ENCODE data around the gene PCNX1. TPM values are rescaled to one million over a fixed set of nuclear protein-coding genes. Genes with fewer than 3 reads are reported as not detected.

PCNX1 gene
- total and polyA plus RNA-seq, 2 experiments from 2014 or later: 6.9 to 33.5 TPM

DNA sequence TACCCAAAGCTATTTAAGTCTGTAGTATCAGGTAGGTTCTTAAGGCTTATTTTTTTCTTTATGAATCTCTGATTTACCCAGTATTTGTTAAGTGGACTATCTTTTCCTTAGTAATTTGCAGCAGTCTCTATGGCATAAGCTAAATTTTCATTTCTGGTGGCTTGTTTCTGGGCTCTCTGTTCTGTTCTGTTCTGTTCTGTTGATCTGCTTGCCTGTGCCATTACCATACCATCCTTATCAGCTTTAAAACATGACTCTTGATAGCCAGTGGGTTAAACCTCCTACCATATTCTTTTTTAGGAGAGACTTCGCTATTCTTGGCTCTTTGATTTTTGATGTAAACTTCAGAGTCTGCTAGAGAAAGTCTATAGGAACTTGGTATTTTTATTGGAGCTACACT is 46.8 kb downstream of the PCNX1 start:
- peaks cover 98% of the 10 kb centered on the region for H3K79me2 ChIP-seq (ENCODE audit: insufficient read depth)
- no peaks in the 10 kb centered on the region for H3F3A ChIP-seq (ENCODE audit: insufficient read depth)
- TF ChIP-seq EZH2phosphoT487 (IDR thresholded peaks at IDR 0.05; ENCODE audit: insufficient read depth, low read depth): no peak
- no peak for TF ChIP-seq EZH2 (IDR thresholded peaks at IDR 0.05; ENCODE audit: insufficient read depth, poor library complexity, severe bottlenecking)
- no peak for DNase-seq
- H3K27ac ChIP-seq: no peak overlapping the region
- no peak overlapping the region for H3K4me2 ChIP-seq (ENCODE audit: unreplicated experiment)
- H4K20me1 ChIP-seq (ENCODE audit: insufficient read depth): no peaks in the 10 kb centered on the region
- H3K9me3 ChIP-seq (ENCODE audit: low read depth): no peaks in the 10 kb centered on the region
- 100% methylated on average over 1 of the region's 1 CpG for WGBS, 2 experiments (ENCODE audit: low coverage in 1 of 2, low lambda C conversion rate in 2 of 2, missing lambda C conversion rate in 2 of 2)
- no peak overlapping the region for H2AFZ ChIP-seq
- no peaks in the 10 kb centered on the region for H3K9me2 ChIP-seq (ENCODE audit: insufficient read depth)
- no peak overlapping the region for H3K9ac ChIP-seq
- no peak overlapping the region for H3K4me3 ChIP-seq
- H3K4me1 ChIP-seq (ENCODE audit: insufficient read depth): peaks cover 6% of the 10 kb centered on the region; the same call in 1 of the 2 replicates
- H3K36me3 ChIP-seq (ENCODE audit: low read depth): peaks cover 13% of the 10 kb centered on the region
- H3K27me3 ChIP-seq (replicated peaks; ENCODE audit: insufficient read depth): no peaks in the 10 kb centered on the region
- in situ Hi-C loops (cut with MboI): loop anchor here (10.0 to 25.0 kb wide), 2 partner anchors 129 to 342 kb away; partner anchors contain the start of gene MED6

DNA sequence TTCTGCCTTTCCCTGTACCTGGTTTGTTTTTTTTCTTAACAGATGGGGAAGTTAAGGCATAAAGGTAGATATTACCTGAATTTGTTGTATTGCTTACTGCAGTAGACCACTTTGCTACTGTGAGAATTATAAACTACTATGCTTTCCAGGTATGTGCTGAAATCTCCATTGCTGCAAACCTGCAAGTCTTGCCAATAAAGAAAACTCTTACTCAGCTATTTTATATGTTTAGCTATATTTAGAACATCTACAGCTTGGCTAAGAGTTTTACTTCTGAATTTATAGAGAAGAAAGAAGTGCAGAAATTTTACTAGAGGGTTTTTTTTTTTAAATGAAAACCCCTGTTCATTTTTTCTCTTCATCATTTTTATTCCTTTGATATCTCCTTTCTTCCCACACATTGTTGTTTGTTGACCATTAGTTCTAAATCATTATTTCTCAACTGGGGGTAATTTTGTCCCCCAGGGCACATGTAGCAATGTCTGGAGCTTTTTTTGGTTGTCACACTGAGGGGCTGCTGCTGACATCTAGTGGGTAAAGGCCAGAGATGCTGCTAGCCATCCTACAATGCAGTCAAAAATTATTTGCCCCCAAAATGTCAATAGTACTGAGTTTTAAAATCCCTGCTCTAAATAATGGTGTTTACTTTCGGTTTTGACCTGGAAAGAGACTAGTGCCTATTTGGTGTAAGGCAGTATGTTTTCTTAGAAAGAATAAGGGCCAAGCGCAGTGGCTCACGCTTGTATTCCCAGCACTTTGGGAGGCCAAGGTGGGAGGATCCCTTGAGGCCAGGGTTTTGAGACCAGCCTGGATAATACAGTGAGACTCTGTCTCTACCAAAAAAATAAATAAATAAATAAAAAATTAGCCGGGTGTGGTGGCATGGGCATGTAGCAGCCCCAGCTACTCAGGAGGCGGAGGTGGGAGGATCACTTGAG is 48.6 kb downstream of the PCNX1 start:
- Histone ChIP-seq H3K9me2 (ENCODE audit: insufficient read depth) (no peaks in the 10 kb centered on the region), H3K4me1 (ENCODE audit: insufficient read depth) (peaks cover 6% of the 10 kb centered on the region; the same call in 1 of the 2 replicates), H3K27me3 (replicated peaks; ENCODE audit: insufficient read depth) (no peaks in the 10 kb centered on the region), H4K20me1 (ENCODE audit: insufficient read depth) (no peaks in the 10 kb centered on the region), H3K27ac (no peak overlapping the region), H3K79me2 (ENCODE audit: insufficient read depth) (peaks cover 81% of the 10 kb centered on the region), H2AFZ (no peak overlapping the region), H3K4me3 (no peak overlapping the region), H3K36me3 (ENCODE audit: low read depth) (peaks cover 3% of the 10 kb centered on the region), H3F3A (ENCODE audit: insufficient read depth) (no peaks in the 10 kb centered on the region), H3K9ac (no peak overlapping the region), H3K9me3 (ENCODE audit: low read depth) (no peaks in the 10 kb centered on the region), H3K4me2 (ENCODE audit: unreplicated experiment) (no peak overlapping the region)
- TF ChIP-seq EZH2phosphoT487 (IDR thresholded peaks at IDR 0.05; ENCODE audit: insufficient read depth, low read depth): no peak
- TF ChIP-seq EZH2 (IDR thresholded peaks at IDR 0.05; ENCODE audit: insufficient read depth, poor library complexity, severe bottlenecking): no peak
- in situ Hi-C loops (cut with MboI): loop anchor here (10.0 to 25.0 kb wide), 2 partner anchors 131 to 344 kb away; partner anchors contain the start of gene MED6
- WGBS, 2 experiments (ENCODE audit: low coverage in 1 of 2, low lambda C conversion rate in 2 of 2, missing lambda C conversion rate in 2 of 2): 73 to 78% methylated on average over 5 of the region's 5 CpGs
- DNase-seq: peak; percentile 64

DNA sequence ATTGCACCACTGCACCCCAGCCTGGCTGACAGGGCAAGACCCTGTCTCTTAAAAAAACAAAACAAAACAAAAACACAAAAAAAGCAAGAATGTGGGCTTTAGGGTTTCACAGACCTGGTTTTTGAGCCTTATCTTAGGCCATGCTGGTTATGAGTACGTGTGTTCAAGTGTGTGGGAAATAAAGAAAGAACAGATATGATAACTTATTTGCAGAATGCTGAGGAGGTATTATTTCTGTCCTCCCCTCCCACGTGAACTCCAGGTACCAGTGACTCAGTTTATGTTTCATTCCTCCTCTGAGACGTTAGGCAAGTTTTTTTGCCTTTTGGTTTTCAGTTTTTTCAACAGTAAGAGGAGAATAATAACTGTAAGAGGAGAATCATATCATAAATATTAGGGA is 49.3 kb downstream of the PCNX1 start:
- H3K4me3 ChIP-seq: no peak overlapping the region
- H3K4me2 ChIP-seq (ENCODE audit: unreplicated experiment): no peak overlapping the region
- peaks cover 6% of the 10 kb centered on the region; the same call in 1 of the 2 replicates for H3K4me1 ChIP-seq (ENCODE audit: insufficient read depth)
- no peaks in the 10 kb centered on the region for H3K27me3 ChIP-seq (replicated peaks; ENCODE audit: insufficient read depth)
- peaks cover 3% of the 10 kb centered on the region for H3K36me3 ChIP-seq (ENCODE audit: low read depth)
- H2AFZ ChIP-seq: no peak overlapping the region
- no peak for DNase-seq
- peaks cover 79% of the 10 kb centered on the region for H3K79me2 ChIP-seq (ENCODE audit: insufficient read depth)
- no peaks in the 10 kb centered on the region for H3K9me2 ChIP-seq (ENCODE audit: insufficient read depth)
- no peak overlapping the region for H3K9ac ChIP-seq
- H3K27ac ChIP-seq: no peak overlapping the region
- TF ChIP-seq EZH2 (IDR thresholded peaks at IDR 0.05; ENCODE audit: insufficient read depth, poor library complexity, severe bottlenecking): no peak
- TF ChIP-seq EZH2phosphoT487 (IDR thresholded peaks at IDR 0.05; ENCODE audit: insufficient read depth, low read depth): no peak
- no peaks in the 10 kb centered on the region for H3F3A ChIP-seq (ENCODE audit: insufficient read depth)
- WGBS, 2 experiments (ENCODE audit: low coverage in 1 of 2, low lambda C conversion rate in 2 of 2, missing lambda C conversion rate in 2 of 2): 83 to 88% methylated on average over 3 of the region's 3 CpGs
- H4K20me1 ChIP-seq (ENCODE audit: insufficient read depth): no peaks in the 10 kb centered on the region
- in situ Hi-C loops (cut with MboI): loop anchor here (10.0 to 25.0 kb wide), 2 partner anchors 132 to 344 kb away; partner anchors contain the start of gene MED6
- no peaks in the 10 kb centered on the region for H3K9me3 ChIP-seq (ENCODE audit: low read depth)

DNA sequence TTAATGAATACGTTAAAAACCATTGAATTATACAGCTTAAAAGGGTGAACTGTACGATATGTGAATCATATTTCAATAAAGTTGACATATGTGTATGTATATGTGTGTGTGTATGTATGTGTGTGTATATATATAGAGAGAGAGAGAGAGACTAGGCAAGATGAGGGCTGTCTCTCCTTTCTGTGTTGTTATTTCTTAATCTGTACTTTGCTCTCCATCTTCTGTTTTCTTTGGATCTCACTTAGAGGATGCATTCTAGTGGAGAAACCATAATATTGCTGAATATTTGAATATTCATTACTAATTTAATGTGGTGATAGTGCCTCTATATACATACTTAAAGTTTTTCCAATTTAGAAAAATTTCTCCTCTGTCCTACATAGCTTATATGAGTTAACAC is 50.5 kb downstream of the PCNX1 start:
- in situ Hi-C loops (cut with MboI): loop anchor here (10.0 to 25.0 kb wide), 2 partner anchors 133 to 345 kb away; partner anchors contain the start of gene MED6
- Histone ChIP-seq H3K4me3 (no peak overlapping the region), H3F3A (ENCODE audit: insufficient read depth) (0 out of 2 replicates have a peak, but pooled peaks cover 3% of the 10 kb centered on the region), H2AFZ (no peak overlapping the region), H3K27me3 (replicated peaks; ENCODE audit: insufficient read depth) (no peaks in the 10 kb centered on the region), H3K4me1 (ENCODE audit: insufficient read depth) (peaks cover 6% of the 10 kb centered on the region; the same call in 1 of the 2 replicates), H3K27ac (no peak overlapping the region), H3K79me2 (ENCODE audit: insufficient read depth) (peaks cover 79% of the 10 kb centered on the region), H3K9ac (no peak overlapping the region), H3K36me3 (ENCODE audit: low read depth) (peaks cover 5% of the 10 kb centered on the region), H3K9me3 (ENCODE audit: low read depth) (no peaks in the 10 kb centered on the region), H3K4me2 (ENCODE audit: unreplicated experiment) (no peak overlapping the region), H4K20me1 (ENCODE audit: insufficient read depth) (no peaks in the 10 kb centered on the region), H3K9me2 (ENCODE audit: insufficient read depth) (no peaks in the 10 kb centered on the region)
- 95 to 98% methylated on average over 2 of the region's 2 CpGs for WGBS, 2 experiments (ENCODE audit: low coverage in 1 of 2, low lambda C conversion rate in 2 of 2, missing lambda C conversion rate in 2 of 2)
- no peak for DNase-seq
- TF ChIP-seq EZH2phosphoT487 (IDR thresholded peaks at IDR 0.05; ENCODE audit: insufficient read depth, low read depth) (no peak), EZH2 (IDR thresholded peaks at IDR 0.05; ENCODE audit: insufficient read depth, poor library complexity, severe bottlenecking) (no peak)

Measured in GM23248 (cell line).